Peyer's patch (tissue), 4 donors: ENCODE measurements around the gene DCST2.

Source experiments
- POLR2A ChIP-seq, 2 donors: fragments of 450-650 bp; IDR thresholded peaks; one replicate each; pipeline ENCODE4 v1.5.1; 2017; ENCODE audit warnings: antibody characterized with exemption in 2 of 2, mild to moderate bottlenecking in 2 of 2, moderate library complexity in 2 of 2
- TF ChIP-seq, protein P1 (sequence below), 6 experiments: fragments of 450-650 bp in 4 of 6; fragments of 200-600 bp in 2 of 6; sonication (generic) in 1 of 6; IDR thresholded peaks; one replicate each; pipeline ENCODE4 v1.5.1; 2017 to 2019; ENCODE audit warnings: antibody characterized with exemption in 6 of 6, mild to moderate bottlenecking in 3 of 6, moderate library complexity in 1 of 6

DNA sequence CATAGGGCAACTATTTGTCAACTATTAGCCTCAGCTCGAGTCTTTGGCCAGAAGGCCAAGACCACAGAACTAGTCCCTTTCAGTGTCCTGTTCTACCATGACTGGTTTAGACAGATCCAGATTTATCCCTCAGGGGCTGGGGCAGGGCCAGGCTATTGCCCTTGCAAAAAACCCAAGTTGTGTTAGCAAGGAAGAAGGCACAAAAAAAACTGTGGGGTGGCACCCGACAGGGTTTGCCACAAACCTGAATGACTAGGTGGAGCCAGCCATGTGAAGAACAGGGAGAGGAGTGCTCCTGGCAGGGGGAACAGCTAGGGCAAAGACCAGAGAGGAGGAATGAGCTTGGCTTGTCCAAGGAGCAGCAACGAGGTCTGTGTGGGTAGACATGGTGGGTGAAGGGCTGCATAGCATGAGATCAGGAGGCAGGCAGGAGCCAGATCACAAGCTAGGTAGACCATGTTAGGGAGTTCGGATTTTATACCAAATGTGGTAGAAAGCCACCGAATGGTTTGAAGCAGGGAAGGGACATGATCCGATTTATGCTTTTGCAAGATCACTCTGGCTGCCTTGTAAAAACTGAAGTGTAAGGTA lies 4.4 kb upstream of the DCST2 start:
- TF ChIP-seq, protein P1, sequence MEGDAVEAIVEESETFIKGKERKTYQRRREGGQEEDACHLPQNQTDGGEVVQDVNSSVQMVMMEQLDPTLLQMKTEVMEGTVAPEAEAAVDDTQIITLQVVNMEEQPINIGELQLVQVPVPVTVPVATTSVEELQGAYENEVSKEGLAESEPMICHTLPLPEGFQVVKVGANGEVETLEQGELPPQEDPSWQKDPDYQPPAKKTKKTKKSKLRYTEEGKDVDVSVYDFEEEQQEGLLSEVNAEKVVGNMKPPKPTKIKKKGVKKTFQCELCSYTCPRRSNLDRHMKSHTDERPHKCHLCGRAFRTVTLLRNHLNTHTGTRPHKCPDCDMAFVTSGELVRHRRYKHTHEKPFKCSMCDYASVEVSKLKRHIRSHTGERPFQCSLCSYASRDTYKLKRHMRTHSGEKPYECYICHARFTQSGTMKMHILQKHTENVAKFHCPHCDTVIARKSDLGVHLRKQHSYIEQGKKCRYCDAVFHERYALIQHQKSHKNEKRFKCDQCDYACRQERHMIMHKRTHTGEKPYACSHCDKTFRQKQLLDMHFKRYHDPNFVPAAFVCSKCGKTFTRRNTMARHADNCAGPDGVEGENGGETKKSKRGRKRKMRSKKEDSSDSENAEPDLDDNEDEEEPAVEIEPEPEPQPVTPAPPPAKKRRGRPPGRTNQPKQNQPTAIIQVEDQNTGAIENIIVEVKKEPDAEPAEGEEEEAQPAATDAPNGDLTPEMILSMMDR (IDR thresholded peaks at IDR 0.05), result no peak
- TF ChIP-seq POLR2A (IDR thresholded peaks at IDR 0.05), result no peak
